GM10847 (cell line): ENCODE measurements around the gene GABBR2.

Experiments
- POLR2A ChIP-seq: IDR thresholded peaks from 2 replicates; pipeline ENCODE4 v1.6.1; 2011; ENCODE audit not compliant: insufficient read length; ENCODE audit errors: extremely low read depth

The GABBR2 gene

DNA sequence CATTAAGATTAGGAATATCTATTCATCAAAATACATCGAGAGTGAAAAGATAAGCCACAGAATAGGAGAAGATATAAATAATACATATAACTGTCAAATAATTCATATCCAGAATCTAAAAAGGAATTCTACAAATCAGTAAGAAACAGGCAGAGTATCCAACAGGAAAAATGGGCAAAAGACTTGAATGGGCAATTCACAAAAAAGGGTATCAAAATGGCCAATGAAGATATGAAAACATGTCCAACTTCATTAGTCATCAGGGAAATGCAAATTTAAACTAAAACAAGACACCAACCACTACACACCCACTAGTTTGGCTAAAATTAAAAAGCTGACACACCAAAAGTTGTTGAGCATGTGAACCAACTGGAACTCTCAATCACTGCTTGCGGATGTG lies 246.4 kb downstream of the GABBR2 start:
- TF ChIP-seq POLR2A, result no peak

DNA sequence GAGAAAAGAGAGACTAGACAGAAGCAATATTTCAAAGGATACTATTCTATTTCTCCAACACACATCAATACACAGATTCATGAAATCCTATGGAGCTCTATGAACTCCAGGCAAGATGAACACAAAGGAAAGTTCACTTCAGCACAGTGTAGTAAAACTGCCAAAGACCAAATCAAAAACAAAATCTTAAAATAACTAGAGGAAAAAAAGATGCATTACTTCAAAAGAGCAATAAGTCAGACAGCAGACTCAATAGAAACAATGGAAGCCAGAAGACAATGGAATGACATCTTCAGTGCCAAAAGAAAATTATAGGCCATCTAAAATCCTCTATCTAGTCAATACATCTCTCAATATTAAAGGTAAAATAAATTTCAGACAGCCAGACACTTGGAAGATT lies 248.0 kb downstream of the GABBR2 start:
- TF ChIP-seq POLR2A, result no peak

DNA sequence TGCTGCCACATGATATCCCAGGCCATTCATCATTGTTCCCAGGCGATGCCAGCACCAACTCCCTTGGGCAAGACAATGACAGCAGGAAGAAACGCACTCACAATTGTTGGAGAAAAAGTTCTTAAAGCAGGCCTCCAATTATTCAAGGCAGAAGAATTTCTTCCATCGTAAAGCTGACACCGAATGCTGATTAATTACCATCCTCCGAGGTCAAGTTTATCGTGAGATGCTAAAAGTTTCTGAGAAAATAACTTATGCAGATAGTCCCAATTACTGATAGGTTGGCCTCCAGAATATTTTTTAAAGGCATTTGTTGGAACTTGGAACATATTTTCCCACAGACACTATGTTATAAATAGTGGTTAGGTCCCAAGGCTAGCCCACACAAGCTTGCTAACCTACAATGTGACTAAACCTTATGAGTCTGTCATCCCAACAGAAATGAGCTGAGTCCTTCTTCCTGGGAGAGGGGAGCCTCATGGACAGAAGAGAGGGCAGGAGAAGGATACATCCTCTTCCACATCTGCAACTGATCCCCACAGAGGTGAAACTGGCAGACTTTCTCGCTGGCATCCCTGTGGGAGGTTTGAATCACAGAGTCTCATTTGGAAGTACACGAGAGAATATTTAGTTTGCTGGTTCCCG lies 250.9 kb downstream of the GABBR2 start:
- TF ChIP-seq POLR2A, result no peak

DNA sequence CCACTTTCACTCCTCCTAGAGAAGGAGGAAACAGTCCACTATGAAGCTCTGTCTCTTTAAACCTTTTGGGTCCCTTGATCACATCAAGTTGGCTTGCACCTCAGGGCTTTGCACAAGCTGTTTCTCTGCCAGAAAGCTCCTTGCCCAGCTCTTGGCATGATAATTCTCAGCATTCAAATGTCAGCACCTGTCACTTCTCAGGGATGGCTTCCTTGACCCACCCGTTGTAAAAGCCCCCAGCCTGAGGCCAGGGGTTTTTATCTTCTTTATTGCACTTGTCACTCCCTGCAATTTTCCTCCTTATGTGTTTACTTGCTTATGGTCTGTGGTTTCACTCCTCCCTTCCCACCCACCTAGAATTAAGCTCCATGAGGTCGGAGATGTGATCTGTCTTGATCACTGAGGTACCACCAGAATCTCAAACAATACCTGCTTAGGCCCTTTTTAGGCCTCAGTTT lies 252.6 kb downstream of the GABBR2 start:
- no peak for TF ChIP-seq POLR2A

DNA sequence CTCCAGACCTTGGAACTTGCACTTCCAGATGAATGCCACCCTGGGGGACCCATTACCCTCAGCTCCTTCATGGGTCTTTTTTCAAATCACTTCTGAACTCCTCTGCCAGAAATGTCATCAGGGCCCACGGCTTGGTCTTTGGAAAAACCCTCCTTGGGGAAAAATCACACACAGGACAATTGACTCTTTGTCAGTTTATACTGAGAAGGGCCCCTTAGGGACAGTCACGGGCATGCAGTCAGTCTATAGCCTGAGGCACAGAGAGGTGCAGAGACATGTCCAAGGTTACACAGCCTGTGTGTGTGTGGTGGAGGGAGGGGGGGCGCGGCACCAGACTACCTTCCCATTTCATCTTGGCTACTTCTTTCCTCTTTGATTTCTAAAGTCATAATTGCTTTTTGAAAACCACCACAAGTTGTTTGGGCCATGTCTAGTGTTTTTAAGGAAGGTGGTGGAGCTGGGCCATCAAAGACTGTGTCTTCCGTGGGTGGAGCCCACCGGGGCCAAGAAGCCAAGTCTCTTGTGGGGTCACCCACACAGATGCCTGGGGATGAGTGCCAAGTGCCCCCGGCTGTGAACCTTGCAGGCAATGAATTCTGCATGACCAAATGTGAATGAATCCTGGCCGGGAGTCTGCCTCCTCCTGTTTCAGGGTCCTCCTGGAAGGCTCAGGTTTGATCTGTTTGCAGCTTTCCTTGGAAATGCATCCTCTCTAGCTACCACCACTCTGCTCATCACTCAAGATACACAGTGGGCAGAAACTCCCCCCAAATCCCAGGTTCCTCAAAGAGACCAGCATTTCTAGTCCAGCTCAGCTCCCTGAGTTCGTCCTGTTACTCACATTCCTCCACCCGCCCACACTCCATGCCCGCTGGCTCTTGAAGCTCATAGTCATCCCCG lies 253.2 kb downstream of the GABBR2 start:
- TF ChIP-seq POLR2A, result no peak

DNA sequence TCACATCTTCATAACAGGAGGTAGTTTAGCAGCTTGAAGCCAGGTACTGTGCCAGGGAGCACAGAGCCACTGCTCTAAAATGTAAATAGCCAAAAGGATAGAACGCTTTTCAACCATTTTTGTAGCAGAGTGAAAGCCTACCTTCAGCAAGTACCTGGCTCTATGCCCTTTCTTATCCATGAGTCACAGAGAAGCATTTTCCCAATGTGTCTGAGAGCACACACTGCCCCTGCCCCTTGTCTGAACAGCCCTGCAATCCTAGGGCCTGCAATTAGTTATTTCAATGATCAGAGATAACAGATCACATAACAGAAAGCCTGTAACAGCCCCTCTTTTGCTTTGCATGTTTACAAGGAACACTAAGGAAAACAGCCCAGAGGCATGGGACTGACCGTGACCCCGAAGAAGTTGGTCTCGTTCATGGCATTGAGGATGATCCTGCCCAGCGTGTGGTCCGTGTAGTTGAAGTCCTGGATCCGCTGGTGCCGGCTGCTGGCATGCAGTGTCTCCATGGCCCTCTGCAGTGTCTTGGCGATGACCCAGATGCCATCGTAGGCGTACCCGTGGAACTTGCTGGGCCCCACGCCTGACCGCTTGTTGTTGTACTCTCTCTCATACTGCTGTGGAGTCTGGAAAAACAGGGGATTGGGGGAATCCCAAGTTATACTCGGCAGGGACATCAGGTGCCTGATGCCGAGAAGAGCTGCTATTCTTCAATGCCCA lies 255.0 kb downstream of the GABBR2 start:
- TF ChIP-seq POLR2A, result no peak

DNA sequence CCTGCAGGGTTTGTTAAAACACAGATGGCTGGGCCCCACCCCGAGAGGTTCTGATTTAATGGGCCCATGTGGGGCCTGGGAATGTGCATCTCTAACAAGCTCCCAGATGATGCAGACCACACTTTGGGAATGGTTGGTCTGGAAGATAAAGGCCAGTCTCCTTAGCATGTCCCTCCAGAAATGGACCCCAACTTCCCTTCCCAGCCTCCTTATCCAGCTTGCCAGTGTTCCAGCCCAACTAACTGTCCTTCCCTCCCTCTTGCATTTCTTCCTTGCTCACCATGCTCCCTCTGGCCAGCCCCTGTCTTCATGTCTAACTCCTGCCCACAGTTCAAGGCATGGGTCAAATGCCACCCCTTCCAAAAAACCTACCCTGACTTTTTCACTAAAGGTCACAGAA lies 257.2 kb downstream of the GABBR2 start:
- no peak for TF ChIP-seq POLR2A

DNA sequence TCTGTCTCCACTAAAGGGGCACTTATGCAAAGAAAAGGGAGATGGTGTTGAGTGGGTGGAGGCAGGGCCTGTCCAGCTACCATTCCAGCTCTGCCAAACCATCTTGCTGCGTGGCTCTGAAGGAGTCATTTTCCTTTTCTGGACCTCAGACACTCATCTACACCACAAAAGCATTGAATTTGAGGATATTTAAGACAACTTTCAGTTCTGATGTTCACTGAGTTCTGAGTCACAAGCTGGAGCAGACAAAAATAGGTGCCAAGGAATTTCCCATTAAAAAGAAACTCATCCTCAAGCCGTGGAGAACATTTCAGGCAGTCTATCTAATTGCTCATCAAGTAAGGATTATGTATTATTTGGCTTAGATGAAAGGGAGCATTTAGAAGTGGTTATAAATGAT lies 258.2 kb downstream of the GABBR2 start:
- no peak for TF ChIP-seq POLR2A

DNA sequence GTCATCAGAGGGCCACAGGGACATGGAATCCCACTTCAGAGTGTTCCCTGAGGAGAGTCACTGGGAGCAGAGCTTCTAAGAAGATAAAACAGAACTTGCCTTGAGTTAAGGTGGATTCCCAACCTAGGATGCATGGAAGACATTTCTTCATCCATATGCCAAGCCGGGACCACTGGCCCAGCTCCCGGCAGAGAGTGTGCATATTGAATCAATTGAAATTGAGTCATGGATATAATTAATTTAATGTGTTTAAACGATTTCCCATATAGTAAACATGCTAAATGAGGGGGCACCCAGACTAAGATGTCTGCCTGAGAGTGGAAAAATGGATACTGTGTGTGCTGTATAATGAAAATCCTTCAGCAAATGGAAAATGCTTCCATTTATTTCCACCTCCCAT lies 258.9 kb downstream of the GABBR2 start:
- TF ChIP-seq POLR2A, result no peak

DNA sequence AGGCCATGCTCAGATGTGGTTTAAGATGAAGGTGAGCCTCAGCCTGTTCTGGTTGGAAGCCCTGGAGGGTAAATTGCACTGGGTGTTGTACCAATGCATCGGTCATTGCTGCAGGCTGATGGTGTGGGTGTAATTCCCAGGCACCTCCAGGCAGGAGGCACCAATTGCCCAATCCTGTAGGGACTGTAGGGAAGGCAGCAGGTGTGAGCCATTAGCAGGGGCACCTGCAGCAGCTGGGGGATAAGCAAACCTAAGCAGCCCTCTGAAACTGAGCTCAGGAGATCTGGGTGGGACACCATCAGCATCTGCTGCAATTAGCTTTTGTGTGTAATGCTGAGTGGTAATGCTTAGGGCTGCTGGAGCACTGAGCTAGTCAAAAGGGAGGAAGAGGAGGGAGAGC lies 263.2 kb downstream of the GABBR2 start:
- no peak for TF ChIP-seq POLR2A

DNA sequence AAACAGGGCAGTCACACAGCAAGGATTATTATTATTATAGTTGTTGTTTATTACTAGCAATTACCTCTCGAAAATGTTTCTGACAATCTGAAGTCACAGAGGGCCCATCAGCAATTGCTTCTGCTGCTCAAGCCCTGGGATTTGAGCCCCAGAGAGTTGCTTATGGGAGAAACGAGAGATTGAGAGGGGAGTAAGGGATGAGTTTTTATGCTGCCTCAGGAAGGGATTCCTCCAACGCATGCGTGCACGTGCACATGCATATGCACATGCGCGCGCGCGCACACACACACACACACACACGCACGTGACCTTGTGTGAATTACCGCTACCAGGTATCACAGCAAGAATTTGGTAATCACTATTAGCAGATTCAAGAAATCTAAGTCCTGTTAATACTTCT lies 264.1 kb downstream of the GABBR2 start:
- no peak for TF ChIP-seq POLR2A

DNA sequence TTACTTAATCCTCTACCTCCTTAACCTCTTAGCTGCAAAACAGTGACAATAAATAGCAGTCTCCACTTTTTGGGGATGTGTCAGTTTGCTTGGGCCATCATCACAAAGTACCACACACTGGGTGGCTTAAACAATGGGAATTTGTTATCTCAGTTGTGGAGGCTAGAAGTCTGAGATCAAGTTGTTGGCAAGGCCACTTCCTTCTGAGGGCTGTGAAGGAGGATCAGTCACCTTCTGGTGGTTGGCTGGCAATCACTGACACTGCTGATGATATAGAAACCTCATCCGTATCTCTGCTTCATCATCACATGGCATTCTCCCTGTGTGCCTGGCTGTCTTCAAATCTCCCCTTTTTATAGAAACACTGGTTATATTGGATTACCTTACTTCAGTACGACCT lies 266.2 kb downstream of the GABBR2 start:
- no peak for TF ChIP-seq POLR2A

DNA sequence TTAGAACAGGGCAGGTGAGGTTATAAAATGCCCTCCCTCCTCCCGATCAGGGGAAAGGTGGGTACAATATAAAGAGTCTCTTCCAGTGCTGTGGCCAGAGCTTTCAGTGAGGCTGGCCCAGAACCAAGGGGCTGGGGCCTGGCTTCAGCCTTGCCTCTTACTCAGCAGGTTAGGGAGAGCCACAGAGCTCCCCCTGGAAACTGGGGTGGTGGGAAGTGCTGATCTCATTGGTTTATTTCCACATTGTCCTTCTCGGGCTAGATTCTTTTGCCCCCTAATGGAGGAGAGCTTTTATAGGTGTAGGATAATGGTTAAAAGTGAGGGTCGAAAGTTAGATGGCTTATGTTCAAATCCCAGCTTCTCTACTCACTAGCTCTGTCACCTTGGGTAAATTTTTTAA lies 266.6 kb downstream of the GABBR2 start:
- no peak for TF ChIP-seq POLR2A

DNA sequence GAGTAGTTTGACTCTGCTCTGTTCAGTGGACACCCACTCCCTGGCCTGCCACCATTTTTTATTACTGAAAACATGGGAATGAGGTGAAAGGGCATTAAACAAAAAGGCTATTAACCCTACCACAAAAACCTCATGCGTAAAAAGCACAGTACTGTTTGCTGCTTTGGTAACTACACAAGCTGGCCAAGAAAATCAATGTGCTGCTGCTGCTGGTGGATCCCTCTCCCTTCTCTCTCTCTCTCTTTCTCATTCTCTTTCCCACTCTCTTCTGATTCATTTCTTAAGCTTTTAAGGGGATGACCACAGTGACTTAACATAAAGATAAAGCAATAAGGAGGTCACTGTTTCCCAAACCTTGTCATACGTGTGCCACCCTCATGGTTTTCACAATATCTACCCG lies 270.1 kb downstream of the GABBR2 start:
- no peak for TF ChIP-seq POLR2A

DNA sequence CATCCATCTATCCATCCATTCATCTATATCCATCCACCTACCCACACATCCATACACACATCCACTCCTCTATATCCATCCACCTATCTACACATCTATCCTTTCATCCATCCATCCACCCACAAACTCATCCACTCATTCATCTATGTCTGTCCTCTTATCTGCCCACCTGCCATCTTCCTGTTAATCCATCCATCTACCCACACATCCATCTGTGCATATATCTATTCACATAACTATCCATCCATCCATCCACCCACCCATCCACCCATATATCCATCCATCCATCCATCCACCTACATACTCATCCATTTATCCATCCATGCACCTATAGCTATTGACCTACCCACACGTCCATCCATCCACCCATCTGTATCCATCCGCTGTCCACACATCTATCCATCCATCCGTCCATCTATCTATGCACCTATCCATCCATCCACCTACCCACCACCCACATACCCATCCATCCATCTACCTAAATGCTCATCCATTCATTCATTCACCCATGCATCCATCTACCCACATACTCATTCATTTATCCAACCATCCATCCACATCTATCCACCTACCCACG lies 271.2 kb downstream of the GABBR2 start:
- no peak for TF ChIP-seq POLR2A
